ENCODE results near the gene CACNB1.

DNA sequence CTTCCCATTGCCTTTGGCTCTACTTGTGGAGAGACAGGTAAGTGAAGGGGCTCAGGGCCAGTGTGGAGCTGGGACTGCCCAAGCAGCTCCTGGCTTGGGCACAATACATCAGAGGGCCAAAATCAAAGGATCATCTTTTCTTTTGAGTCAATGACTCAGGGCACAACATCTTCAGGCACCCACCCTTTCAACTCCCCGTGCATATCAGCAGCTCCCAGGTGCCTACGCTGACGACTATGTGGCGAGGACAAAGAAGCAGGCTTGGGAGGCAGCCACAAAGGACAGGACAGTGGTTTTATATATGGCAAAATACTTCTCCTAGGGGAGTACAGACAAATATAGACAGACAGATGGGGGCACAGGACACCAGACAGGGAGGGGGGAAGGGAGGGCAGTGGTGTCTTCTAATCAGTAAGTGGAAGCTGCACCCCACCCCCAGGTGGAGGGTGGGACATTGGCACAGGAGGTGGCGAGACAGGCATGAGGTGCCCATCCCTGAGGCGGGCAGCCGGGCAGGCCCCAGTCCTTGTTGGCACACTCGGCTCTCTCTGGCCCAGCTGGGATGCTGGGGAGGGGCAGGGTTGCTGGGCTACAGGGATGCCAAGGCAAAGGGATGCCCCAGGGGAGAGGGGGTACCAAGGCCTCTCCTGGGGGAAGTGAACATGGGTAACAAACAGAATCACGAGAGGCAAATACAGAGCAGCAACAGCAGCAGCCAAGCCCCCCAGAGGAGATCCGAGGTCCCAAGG, 23.8 kb downstream of the CACNB1 start:
- TF ChIP-seq POLR2A (IDR thresholded peaks at IDR 0.05): no peak
- TF ChIP-seq, protein P1, sequence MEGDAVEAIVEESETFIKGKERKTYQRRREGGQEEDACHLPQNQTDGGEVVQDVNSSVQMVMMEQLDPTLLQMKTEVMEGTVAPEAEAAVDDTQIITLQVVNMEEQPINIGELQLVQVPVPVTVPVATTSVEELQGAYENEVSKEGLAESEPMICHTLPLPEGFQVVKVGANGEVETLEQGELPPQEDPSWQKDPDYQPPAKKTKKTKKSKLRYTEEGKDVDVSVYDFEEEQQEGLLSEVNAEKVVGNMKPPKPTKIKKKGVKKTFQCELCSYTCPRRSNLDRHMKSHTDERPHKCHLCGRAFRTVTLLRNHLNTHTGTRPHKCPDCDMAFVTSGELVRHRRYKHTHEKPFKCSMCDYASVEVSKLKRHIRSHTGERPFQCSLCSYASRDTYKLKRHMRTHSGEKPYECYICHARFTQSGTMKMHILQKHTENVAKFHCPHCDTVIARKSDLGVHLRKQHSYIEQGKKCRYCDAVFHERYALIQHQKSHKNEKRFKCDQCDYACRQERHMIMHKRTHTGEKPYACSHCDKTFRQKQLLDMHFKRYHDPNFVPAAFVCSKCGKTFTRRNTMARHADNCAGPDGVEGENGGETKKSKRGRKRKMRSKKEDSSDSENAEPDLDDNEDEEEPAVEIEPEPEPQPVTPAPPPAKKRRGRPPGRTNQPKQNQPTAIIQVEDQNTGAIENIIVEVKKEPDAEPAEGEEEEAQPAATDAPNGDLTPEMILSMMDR (IDR thresholded peaks at IDR 0.05): no peak

All from tibial nerve (tissue), 3 donors.